ENCODE measurements around the gene CARF.

The CARF gene

GRCh38 chr2:203018181-203018580 lies 106.1 kb downstream of the CARF start:
- in situ Hi-C loops (cut with MboI; ENCODE audit: low sequenced_read_pairs) = no loop called here

GRCh38 chr2:203019142-203019541 lies 107.1 kb downstream of the CARF start:
- in situ Hi-C loops (cut with MboI; ENCODE audit: low sequenced_read_pairs) = no loop called here

- in situ Hi-C loops (cut with MboI; ENCODE audit: low sequenced_read_pairs) = no loop called here
Observed at GRCh38 chr2:203021991-203022390, 109.9 kb downstream of the CARF start.

- in situ Hi-C loops (cut with MboI; ENCODE audit: low sequenced_read_pairs) = no loop called here
Observed at GRCh38 chr2:203022751-203023150, 110.7 kb downstream of the CARF start.

GRCh38 chr2:203025592-203025991 lies 113.5 kb downstream of the CARF start:
- in situ Hi-C loops (cut with MboI; ENCODE audit: low sequenced_read_pairs) = no loop called here

- in situ Hi-C loops (cut with MboI; ENCODE audit: low sequenced_read_pairs) = no loop called here
Observed at GRCh38 chr2:203030545-203030944, 118.5 kb downstream of the CARF start.

- in situ Hi-C loops (cut with MboI; ENCODE audit: low sequenced_read_pairs) = no loop called here
Observed at GRCh38 chr2:203030991-203031390, 118.9 kb downstream of the CARF start.

GRCh38 chr2:203033395-203033794 lies 121.3 kb downstream of the CARF start:
- in situ Hi-C loops (cut with MboI; ENCODE audit: low sequenced_read_pairs) = no loop called here

- in situ Hi-C loops (cut with MboI; ENCODE audit: low sequenced_read_pairs) = no loop called here
Observed at GRCh38 chr2:203035879-203036470, 123.9 kb downstream of the CARF start.
